NCI-H146 (cell line): ENCODE data around the gene SLAMF1.
"Not testable (repeated sequence)": the region's sequence is repeated elsewhere in the genome, so short reads cannot be mapped to it uniquely, and the experiment has no call there.

Experiments
- DNase-seq: peaks from one replicate; lab custom pipeline; 2025; lab: John Stamatoyannopoulos, UW

Gene SLAMF1

GRCh38 chr1:160597051-160597450, 49.8 kb downstream of the SLAMF1 start:
- no peak for DNase-seq

- DNase-seq: no peak
These were observed 56.4 kb downstream of the SLAMF1 start for GRCh38 chr1:160590488-160590887.

DNA sequence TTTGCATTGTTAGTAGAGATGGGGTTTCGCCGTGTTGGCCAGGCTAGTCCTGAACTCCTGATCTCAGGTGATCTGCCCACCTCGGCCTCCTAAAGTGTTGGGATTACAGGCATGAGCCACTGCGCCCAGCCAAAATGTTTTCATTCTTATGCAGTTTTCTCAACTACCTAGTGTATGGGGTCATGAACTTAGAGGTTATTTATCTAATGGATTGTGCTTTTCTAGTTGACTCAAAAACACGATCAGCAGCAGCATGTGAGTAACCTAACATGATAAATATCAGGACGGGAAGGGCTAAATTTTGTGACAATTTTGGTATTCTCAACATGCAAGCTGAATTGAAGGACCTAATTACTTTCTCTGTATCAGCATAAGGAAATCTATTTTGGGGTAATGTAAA, 58.4 kb downstream of the SLAMF1 start:
- DNase-seq: no peak

- no peak for DNase-seq
These were observed 62.1 kb downstream of the SLAMF1 start for GRCh38 chr1:160584784-160585183.

DNA sequence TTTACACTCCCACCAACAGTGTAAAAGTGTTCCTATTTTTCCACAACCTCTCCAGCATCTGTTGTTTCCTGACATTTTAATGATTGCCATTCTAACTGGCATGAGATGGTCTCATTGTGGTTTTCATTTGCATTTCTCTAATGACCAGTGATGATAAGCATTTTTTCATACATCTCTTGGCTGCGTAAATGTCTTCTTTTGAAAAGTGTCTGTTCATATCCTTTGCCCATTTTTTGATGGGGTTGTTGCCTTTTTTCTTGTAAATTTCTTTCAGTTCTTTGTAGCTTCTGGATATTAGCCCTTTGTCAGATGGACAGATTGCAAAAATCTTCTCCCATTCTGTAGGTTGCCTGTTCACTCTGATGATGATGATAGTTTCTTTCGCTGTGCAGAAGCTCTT, 63.9 kb downstream of the SLAMF1 start:
- not testable (repeated sequence) for DNase-seq

GRCh38 chr1:160581961-160582360, 64.9 kb downstream of the SLAMF1 start:
- no peak for DNase-seq

- DNase-seq: no peak
These were observed 66.5 kb downstream of the SLAMF1 start for GRCh38 chr1:160580221-160580812.

GRCh38 chr1:160579216-160579701, 67.6 kb downstream of the SLAMF1 start, which contains the start of gene CD84:
Gene CD84, minus strand, starts transcription at chr1:160579496. Its CDS starts 59 bp downstream, at chr1:160579437.
- DNase-seq: no peak

GRCh38 chr1:160578525-160579191, 68.2 kb downstream of the SLAMF1 start:
- DNase-seq: no peak

DNA sequence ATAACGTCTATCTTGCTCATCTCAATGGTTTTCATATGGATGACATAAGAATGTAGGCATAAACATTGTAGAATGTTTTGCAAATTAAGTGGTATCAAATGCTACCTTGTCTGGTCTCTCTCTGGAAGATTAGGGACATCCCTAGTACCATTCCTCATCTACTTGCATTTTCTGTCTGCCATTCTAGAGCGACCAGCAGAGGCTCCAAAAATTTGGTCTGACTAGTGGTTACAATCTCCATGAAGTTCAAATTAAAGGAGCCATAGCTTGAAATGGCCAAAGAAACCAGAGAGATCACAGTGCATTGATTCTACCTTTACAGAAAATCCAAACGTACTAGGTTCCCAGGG, 68.7 kb downstream of the SLAMF1 start:
- no peak for DNase-seq

GRCh38 chr1:160577671-160578070, 69.2 kb downstream of the SLAMF1 start:
- no peak for DNase-seq

DNA sequence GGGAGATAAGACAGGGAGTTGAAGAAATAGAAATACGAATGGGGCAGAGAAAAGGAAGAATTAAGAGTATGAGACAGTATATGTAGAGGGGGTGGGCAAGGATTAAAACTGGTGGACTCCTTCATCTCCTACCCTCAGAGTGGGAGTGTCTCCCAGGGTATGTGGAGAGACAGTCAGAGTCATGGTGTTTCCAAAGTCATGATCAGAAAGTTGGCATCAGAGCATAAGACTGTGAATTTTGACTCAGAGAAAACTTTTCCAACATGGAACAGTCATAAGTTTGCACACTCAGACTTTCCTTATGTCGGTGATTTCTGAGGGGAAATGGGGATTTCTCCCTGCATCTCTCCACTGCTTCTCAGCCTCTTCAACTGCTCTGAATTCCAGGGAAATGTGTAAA, 70.0 kb downstream of the SLAMF1 start:
- DNase-seq: no peak

- no peak for DNase-seq
These were observed 70.5 kb downstream of the SLAMF1 start for GRCh38 chr1:160576390-160576789.

DNA sequence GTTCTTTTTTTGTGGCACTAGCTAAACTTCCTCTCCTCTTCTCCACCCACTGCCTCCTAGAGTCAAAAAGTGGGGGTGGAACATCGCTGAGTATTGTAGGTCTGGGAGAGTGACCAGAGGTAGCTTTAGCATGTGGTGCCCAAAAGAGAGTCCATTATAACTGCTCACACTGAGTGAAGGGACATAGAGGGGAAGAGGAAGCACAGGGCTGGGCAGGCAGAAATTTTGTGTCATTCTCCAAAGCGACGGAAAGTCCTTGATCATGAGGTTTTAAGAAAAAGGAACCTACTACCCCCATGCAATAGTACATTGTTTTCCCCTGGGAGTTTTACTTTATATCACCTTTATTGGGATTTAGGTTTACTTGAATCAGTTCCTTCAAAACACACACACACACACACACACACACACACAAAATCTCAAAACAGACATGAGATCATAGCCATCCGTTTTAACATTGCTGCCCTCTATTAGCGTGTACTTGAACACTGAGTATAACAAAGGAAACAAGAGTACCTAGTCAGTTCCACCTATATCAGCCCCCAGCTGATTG, 71.7 kb downstream of the SLAMF1 start:
- DNase-seq: no peak

GRCh38 chr1:160570840-160571239, 76.0 kb downstream of the SLAMF1 start:
- DNase-seq: no peak

DNA sequence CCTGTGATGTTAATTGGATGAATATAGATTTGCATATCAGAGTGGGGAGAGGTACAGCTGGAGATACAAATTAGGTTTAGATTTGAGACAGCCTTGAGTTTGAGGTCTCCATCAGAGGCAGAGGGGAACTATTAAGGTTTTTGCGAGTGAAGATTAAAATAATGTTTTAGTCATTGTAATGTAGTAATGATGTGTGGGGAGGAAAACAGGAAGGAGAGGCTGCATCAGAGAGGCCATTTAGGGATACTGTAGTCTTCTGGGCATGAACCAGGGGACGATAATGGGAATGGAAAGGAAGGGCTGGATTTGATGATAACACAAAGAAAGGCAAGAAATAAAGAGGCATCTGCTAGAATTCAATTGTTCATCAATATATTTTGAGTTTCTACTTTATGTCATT, 77.0 kb downstream of the SLAMF1 start:
- no peak for DNase-seq

- DNase-seq: no peak
These were observed 78.8 kb downstream of the SLAMF1 start for GRCh38 chr1:160567858-160568682.

DNA sequence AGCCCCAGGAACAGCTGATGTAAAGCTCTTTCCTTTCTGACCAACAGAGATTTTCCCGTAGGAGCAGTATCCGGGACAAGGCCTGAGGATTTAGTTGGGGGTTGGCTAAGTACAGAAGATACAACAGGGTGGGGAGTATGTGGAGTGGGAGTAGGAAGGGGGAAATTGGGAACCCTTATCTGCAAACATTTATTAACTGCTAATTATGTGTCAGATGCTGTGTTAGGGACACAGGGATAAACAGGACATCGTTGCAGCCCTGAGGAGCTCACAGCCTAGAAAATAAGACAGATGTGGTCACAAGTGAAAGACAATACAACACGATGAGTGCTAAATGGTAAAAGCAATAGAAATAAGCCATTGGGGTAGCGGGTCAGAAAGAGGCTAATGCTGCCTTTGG, 79.5 kb downstream of the SLAMF1 start:
- DNase-seq: no peak

DNA sequence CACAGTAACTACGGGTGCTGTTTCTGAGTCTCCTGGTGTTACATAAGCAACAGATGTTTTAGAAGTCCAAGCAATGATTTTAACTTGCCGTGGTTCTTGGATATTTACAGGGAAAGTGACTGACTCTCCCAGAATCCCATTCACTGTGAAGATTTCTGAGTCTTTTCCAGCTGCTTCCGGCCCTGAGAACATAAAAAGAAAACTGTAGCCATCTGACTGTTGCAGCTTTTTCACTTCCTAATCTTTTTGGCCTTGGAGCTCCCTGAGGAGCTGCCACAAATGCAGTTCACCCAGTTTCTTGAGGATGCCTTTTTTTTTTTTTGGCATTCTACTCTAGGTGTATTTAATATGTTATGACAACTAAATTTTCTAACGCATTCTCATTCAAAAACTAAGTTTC, 81.3 kb downstream of the SLAMF1 start:
- DNase-seq: no peak

GRCh38 chr1:160563230-160563629, 83.6 kb downstream of the SLAMF1 start:
- not testable (repeated sequence) for DNase-seq

DNA sequence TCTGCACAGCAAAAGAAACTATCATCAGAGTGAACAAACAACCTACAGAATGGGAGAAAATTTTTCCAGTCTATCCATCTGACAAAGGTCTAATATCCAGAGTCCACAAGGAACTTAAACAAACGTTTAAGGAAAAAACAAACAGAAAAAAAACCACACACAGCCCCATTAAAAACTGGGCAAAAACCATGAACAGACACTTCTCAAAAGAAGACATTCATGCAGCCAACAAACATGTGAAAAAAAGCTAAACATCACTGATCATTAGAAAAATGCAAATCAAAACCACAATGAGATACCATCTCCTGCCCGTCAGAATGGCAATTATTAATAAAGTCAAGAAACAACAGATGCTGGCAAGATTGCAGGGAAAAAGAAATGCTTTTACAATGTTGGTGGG, 84.1 kb downstream of the SLAMF1 start:
- DNase-seq: not testable (repeated sequence)

DNA sequence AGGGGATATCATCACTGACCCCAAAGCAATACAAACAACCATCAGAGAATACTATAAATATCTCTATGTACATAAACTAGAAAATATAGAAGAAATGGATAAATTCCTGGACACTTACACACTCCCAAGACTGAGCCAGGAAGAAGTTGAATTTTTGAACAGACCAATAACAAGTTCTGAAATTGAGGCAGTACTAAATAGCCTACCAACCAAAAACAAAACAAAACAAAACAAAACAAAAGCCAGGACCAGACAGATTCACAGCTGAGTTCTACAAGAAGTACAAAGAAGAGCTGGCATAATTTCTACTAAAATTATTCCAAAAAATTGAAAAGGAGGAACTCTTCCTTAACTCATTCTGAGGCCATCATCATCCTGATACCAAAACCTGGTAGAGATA, 86.0 kb downstream of the SLAMF1 start:
- DNase-seq: no peak
